ENCODE results near the gene MATK. TPM values are rescaled to one million over a fixed set of nuclear protein-coding genes. Genes with fewer than 3 reads are reported as not detected.

The MATK gene
- total RNA-seq, 1 experiment from 2014 or later: 0.29 TPM

GRCh38 chr19:3784607-3785450 is 1.4 kb downstream of the MATK start:
- Mint-ChIP-seq H3K27ac (ENCODE audit: unreplicated experiment) (no peak overlapping the region), H3K27me3 (ENCODE audit: insufficient read depth, unreplicated experiment) (no peaks in the 10 kb centered on the region), H3K9me3 (ENCODE audit: unreplicated experiment) (peaks cover 11% of the 10 kb centered on the region), H3K4me1 (ENCODE audit: low read depth, unreplicated experiment) (no peaks in the 10 kb centered on the region), H3K4me3 (ENCODE audit: unreplicated experiment) (peak overlapping the region; percentile 9), H3K36me3 (ENCODE audit: insufficient read depth, unreplicated experiment) (no peaks in the 10 kb centered on the region)
- no TSS peak for BruUV-seq (replicated peaks)
- H3K9me3 ChIP-seq: peaks cover 19% of the 10 kb centered on the region; the same call in 1 of the 2 replicates
- no peak overlapping the region for H3K4me3 ChIP-seq (ENCODE audit: low read depth, low read length)
- H3K4me1 ChIP-seq: no peaks in the 10 kb centered on the region
- TF ChIP-seq CTCF (IDR thresholded peaks at IDR 0.05; ENCODE audit: insufficient read depth in 1 of 2, low read depth in 1 of 2, low read length in 1 of 2, severe bottlenecking in 1 of 2, unreplicated experiment in 1 of 2): no peak
- H3K36me3 ChIP-seq (ENCODE audit: control insufficient read depth, insufficient read depth, low read length): no peaks in the 10 kb centered on the region
- ChIA-PET CTCF (no interaction called here), POLR2A (no interaction called here)
- H3K27me3 ChIP-seq (replicated peaks; ENCODE audit: control insufficient read depth, insufficient read depth, low read length): no peaks in the 10 kb centered on the region
- no peak for DNase-seq
- intact Hi-C loops (cut with micrococcal nuclease; ENCODE audit: unreplicated experiment): no loop called here

GRCh38 chr19:3783660-3784584 is 2.3 kb downstream of the MATK start:
- Mint-ChIP-seq H3K4me3 (ENCODE audit: unreplicated experiment) (peak overlapping the region; percentile 9), H3K27ac (ENCODE audit: unreplicated experiment) (no peak overlapping the region), H3K4me1 (ENCODE audit: low read depth, unreplicated experiment) (no peaks in the 10 kb centered on the region), H3K36me3 (ENCODE audit: insufficient read depth, unreplicated experiment) (no peaks in the 10 kb centered on the region), H3K9me3 (ENCODE audit: unreplicated experiment) (peaks cover 11% of the 10 kb centered on the region), H3K27me3 (ENCODE audit: insufficient read depth, unreplicated experiment) (no peaks in the 10 kb centered on the region)
- ChIA-PET CTCF (interaction anchor here (1.2 kb wide), 1 partner anchor 21 kb away, joined by 4 read pairs; the partner anchor contains the start of gene MRPL54), POLR2A (interaction anchor here (0.8 kb wide), 1 partner anchor 21 kb away, joined by 3 read pairs; no protein-coding TSS in a partner anchor)
- Histone ChIP-seq H3K9me3 (peaks cover 19% of the 10 kb centered on the region; the same call in 1 of the 2 replicates), H3K4me1 (no peaks in the 10 kb centered on the region), H3K4me3 (ENCODE audit: low read depth, low read length) (no peak overlapping the region), H3K27me3 (replicated peaks; ENCODE audit: control insufficient read depth, insufficient read depth, low read length) (no peaks in the 10 kb centered on the region), H3K36me3 (ENCODE audit: control insufficient read depth, insufficient read depth, low read length) (no peaks in the 10 kb centered on the region)
- peak in 1 of 2 experiments; percentile 40 for DNase-seq
- intact Hi-C loops (cut with micrococcal nuclease; ENCODE audit: unreplicated experiment): no loop called here
- BruUV-seq (replicated peaks): no TSS peak
- no peak for TF ChIP-seq CTCF (IDR thresholded peaks at IDR 0.05; ENCODE audit: insufficient read depth in 1 of 2, low read depth in 1 of 2, low read length in 1 of 2, severe bottlenecking in 1 of 2, unreplicated experiment in 1 of 2)

- no peak overlapping the region for H3K27ac Mint-ChIP-seq (ENCODE audit: unreplicated experiment)
- no peaks in the 10 kb centered on the region for H3K4me1 ChIP-seq
- H3K9me3 Mint-ChIP-seq (ENCODE audit: unreplicated experiment): peaks cover 11% of the 10 kb centered on the region
- peaks cover 19% of the 10 kb centered on the region; the same call in 1 of the 2 replicates for H3K9me3 ChIP-seq
- no peaks in the 10 kb centered on the region for H3K27me3 Mint-ChIP-seq (ENCODE audit: insufficient read depth, unreplicated experiment)
- intact Hi-C loops (cut with micrococcal nuclease; ENCODE audit: unreplicated experiment): no loop called here
- TF ChIP-seq CTCF (IDR thresholded peaks at IDR 0.05; ENCODE audit: insufficient read depth in 1 of 2, low read depth in 1 of 2, low read length in 1 of 2, severe bottlenecking in 1 of 2, unreplicated experiment in 1 of 2): no peak
- H3K27me3 ChIP-seq (replicated peaks; ENCODE audit: control insufficient read depth, insufficient read depth, low read length): no peaks in the 10 kb centered on the region
- no peaks in the 10 kb centered on the region for H3K36me3 ChIP-seq (ENCODE audit: control insufficient read depth, insufficient read depth, low read length)
- no peaks in the 10 kb centered on the region for H3K4me1 Mint-ChIP-seq (ENCODE audit: low read depth, unreplicated experiment)
- H3K4me3 ChIP-seq (ENCODE audit: low read depth, low read length): no peak overlapping the region
- no peaks in the 10 kb centered on the region for H3K36me3 Mint-ChIP-seq (ENCODE audit: insufficient read depth, unreplicated experiment)
- H3K4me3 Mint-ChIP-seq (ENCODE audit: unreplicated experiment): no peak overlapping the region
- no TSS peak for BruUV-seq (replicated peaks)
- no peak for DNase-seq
- CTCF ChIA-PET: interaction anchor here (0.5 to 1.2 kb wide), 2 partner anchors 17 to 20 kb away, joined by 3 to 4 read pairs; partner anchors contain the start of gene MRPL54
- POLR2A ChIA-PET: interaction anchor here (0.8 kb wide), 1 partner anchor 20 kb away, joined by 3 read pairs; no protein-coding TSS in a partner anchor
Observed at GRCh38 chr19:3782903-3783302, 3.3 kb downstream of the MATK start.
